Kidney tubule cell (primary cell): Measurements from ENCODE around the gene STAB2.
A peak's percentile ranks its signal among the peaks of the same experiment; 100 is the strongest.
"Not testable (repeated sequence)": the region's sequence is repeated elsewhere in the genome, so short reads cannot be mapped to it uniquely, and the experiment has no call there.

Experiments used
- DNase-seq: peaks from one replicate; pipeline ENCODE4 v3.0.0-alpha.2; 2018; ENCODE audit warnings: low spot score

The STAB2 gene

DNA sequence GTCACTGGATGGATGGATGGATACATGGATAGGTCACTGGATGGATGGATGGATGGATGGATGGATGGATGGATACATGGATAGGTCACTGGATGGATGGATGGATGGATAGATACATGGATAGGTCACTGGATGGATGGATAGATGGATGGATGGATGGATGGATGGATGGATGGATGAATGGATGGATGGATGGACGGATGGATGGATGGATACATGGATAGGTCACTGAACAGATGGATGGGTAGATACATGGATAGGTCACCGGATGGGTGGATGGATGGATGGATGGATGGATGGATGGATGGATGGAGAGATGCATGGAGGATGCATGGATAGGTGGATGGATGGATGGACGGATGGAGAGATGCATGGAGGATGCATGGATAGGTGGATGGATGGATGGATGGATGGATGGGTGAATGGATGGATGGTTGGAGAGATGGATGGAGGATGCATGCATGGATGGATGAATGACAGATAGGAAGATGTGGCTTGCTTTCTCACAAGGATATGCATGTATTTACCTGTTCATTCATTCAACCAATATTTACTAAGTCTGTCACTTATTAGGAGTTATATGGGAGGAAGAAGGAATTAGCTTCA, 66.6 kb downstream of the STAB2 start:
- not testable (repeated sequence) for DNase-seq

DNA sequence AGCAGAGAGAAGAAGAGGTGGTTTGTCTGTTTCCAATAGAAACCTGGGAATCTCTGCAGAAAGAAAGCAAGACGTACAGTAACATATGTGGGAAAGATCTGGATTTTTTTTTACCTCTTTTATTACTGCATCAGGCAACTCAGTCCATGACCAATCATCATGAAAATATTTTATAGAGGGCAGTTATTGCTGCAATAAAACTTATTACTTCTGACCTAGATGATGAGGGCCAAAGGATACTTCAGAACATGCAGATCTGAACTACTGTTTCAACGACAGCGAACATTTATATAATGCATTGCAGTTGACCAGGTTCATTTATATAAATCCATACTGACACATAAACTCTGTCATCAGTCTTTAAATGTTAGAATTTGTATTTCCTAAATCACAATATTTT, 67.7 kb downstream of the STAB2 start:
- no peak for DNase-seq

GRCh38 chr12:103656291-103656690, 69.2 kb downstream of the STAB2 start:
- DNase-seq, result no peak

DNA sequence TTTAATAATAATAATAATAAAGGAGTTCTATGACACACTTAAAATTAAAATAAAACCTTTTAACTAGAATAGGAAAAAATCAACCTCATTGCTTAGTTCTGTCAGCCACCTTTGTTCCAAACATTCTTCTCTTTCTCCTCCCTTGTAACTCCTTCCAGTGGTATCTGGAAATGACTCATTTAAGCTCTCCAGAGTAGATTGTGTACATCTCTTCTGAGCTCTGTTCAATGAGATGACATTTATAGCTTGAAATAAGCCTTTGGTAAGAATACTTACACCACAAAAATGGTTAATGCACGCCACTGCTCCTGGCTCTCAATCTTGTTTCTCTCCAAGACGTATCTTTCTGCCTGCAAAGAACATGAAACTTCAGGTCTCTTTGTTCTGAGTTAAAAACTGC, 70.3 kb downstream of the STAB2 start:
- no peak for DNase-seq

GRCh38 chr12:103664626-103665025, 77.6 kb downstream of the STAB2 start:
- no peak for DNase-seq

DNA sequence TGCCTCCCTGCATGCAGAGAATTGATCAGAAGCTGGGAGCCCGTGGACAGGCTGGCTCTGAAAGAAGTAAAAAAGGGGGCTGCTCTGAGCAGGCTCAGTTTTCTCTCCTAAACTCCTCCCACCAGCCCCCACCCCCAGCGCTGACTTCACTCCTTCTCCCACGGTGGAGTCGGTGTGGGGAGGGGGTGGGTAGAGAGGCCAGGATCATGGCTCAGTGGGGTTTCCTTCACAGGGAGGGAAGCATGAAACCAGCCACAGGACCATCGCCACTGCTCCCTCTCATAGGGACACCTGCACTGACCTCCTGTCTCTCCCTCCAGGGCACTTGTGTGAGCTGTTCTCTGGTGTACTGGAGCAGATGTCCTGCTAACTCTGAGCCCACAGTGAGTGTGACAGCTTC, 78.9 kb downstream of the STAB2 start:
- DNase-seq, result no peak

DNA sequence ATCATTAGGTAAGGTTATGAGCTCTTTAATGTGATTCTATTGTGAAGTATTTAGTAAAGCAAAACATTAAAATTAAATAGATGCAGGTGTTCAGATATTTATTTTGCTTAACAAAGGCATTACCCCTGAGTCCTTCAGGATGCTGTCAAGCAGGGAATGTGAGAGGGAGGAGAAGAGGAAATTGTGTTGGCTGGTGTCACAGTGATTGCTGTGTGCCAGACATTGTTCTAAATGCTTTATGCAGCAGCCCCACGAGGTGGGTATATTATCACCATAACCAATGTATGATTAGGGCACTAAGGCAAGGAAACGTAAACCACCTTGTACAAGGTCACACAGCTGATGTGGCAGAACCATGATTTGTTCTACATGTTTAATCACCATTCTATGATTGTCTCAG, 80.1 kb downstream of the STAB2 start:
- DNase-seq, result no peak

DNA sequence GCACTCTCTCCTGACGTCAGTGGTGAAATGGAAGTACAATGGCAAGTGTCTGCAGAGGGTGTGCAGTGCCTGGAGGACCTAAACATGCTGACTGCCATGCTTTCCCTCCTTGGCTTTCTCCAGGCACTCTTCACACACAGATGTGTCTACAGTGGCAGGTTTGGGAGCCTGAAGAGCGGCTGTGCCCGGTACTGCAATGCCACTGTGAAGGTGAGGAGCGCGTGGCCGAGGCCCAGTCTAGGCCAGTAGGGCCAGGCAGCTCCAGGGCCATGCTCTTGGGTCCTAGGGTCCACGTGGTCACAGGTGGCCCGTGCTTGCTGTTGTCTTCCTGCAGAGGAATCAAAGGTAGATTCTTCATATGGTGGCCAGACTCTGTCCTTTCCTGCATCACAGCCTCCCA, 81.4 kb downstream of the STAB2 start:
- no peak for DNase-seq

DNA sequence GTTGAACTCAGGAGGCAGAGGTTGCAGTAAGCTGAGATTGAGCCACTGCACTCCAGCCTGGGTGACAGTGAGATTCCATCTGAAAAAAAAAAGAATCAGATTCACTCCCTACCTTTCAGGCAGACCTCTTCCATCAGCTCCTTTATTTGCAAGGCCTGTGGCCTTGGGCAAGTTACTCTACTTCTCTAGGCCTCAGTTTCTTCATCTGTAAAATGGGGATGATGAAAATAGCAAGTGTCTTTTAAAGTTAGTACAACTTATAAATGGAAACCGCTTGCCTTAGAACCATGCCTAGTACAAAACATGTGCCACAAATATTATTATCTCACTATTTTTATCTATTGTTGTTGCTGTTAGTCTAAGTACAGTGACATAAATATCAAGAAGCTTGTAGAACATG, 84.3 kb downstream of the STAB2 start:
- no peak for DNase-seq

DNA sequence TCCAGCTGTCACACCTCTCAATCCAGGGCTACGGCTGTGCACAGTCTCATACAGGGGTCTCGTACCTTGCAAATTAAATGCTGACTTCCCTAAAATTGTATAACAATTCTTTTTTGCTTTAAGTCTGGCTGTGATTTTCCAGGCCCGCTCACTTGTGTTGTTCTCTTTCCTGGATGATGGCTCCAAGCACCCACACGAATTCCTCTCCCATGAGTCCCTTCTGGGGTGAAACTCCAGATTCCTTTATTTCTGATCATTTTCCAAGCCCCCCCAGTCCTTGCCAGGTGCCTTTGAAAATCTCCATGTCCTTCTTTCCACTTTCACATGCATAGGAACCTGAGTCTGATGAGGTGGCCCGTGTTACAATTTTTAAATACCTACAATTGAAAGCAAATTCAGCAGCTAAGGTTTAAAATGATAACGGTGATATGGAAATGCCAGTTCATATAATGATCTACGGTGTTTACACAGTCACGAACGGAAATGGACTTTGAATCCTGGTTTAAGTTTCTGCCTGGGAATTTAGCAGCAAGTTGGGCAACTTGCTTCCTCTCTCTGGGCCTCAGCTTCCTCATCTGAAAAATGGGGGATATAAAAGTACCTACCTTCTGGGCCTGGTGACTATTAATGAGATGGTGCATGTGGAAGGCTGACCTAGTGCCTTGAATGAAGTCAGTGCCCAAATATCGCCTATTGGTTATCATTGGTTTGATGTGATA, 85.5 kb downstream of the STAB2 start:
- peak; percentile 9 for DNase-seq

DNA sequence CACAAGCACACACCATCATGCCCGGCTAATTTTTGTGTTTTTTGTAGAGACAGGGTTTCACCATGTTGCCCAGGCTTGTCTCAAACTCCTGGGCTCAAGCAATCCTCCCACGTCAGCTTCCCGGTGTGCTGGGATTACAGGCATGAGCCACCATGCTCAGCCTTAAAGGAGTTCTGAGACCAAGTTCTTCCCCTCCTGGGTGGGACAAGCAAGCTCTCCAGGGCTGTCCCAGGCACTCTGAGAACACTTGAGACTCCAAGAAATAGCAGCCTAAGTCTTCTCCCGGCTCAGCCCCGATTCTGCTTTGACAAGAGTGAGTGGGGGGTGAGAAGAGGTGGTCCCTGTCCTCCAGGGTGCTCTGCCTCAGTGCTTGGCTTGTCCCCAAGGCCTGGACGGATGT, 86.4 kb downstream of the STAB2 start:
- no peak for DNase-seq

GRCh38 chr12:103673891-103674375, 86.9 kb downstream of the STAB2 start:
- DNase-seq, result no peak

GRCh38 chr12:103676893-103677292, 89.8 kb downstream of the STAB2 start:
- DNase-seq, result no peak

DNA sequence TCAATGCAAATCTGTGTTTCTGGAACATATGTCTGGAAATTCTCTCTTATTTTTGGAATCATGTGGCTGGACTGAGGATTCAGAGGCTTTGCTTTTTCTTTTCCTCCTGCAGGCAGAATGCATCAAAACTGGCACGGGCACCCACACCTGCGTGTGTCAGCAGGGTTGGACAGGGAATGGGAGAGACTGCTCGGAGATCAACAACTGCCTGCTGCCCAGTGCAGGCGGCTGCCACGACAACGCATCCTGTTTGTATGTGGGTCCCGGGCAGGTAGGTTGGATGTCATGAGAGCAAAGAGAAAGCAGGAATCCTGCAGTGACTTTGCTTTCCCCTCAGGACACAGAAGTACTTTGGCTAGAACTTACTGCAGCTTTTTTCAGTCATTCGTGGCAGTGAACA, 90.3 kb downstream of the STAB2 start:
- peak; percentile 4 for DNase-seq

GRCh38 chr12:103677905-103678304, 90.8 kb downstream of the STAB2 start:
- no peak for DNase-seq

- DNase-seq, result no peak
Measured at GRCh38 chr12:103679421-103680170, 92.5 kb downstream of the STAB2 start.

GRCh38 chr12:103680591-103681141, 93.6 kb downstream of the STAB2 start:
- DNase-seq, result no peak

GRCh38 chr12:103686026-103686425, 99.0 kb downstream of the STAB2 start:
- no peak for DNase-seq

DNA sequence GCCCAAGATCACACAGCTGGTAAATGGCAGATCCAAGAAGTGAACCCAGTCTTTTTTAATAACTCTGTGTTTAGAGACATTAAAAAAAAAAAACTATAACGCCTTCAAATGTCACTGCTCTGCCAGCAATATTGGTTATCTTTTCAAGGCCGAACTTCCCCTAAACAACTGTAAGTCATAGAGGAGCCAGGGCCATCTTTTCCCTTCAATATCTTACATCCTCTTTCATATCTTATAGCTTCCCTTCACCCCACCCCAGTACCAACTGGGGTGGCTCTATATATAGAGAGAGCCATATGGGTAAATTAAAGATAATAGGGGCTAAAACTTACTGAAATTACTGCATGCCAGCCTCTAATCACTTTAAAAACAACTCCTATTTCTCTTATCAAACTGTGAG, 100.2 kb downstream of the STAB2 start:
- DNase-seq, result no peak

DNA sequence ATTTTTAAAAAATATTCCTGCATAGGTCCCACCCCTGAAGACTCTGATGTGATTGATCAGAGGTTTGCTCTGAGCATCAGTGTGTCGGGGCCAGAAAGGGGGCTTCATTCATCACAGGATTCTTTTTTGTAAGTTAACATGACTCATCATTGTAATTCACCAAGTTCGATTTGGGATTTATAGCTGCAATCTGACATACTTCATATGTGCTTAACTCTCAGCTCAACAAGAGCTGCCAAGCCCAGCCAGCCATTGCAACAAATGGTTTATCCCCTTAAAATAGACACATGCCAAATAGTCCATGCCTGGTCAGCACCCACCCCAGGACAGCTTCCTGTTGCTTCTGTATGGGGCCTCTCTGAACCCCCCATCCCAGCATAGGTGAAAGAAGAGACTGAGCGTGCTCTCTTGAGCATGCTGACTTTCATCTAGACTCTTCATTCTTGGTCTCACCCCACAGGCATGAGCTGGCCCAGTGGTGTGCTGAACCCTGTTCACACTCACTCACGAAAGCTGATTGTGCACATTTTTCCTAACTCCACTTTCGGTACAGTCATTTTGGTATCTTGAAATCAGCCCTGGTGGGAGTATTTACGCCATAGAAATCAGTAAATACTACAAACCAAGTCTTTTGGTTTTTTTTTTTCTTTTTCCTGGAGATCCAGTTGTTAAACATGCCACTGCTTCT, 101.4 kb downstream of the STAB2 start:
- DNase-seq, result no peak

DNA sequence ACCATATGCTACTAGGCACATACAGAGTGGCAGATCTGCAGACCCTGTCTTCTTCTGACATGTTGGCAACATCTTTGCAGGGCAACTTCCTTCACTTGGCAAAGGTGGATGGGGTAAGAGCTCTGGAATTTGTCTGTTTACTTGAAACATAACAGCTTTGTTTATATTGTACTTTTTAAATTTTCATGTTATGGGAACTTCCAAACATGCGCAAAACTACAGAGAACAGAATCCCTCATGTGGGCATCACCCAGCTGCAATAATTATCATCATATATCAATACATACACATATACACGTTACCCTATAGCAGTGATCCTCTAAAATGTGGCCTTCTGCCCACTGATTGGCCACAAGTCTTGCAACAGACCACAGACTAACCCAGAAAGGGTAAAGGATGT, 103.4 kb downstream of the STAB2 start:
- no peak for DNase-seq

GRCh38 chr12:103691063-103691462, 104.0 kb downstream of the STAB2 start:
- no peak for DNase-seq
